ENCODE measurements around the gene CEP162. TPM values are rescaled to one million over a fixed set of nuclear protein-coding genes. Genes with fewer than 3 reads are reported as not detected.
A peak's percentile ranks its signal among the peaks of the same experiment; 100 is the strongest.

Gene CEP162
- total RNA-seq (2014; rRNA removed; shearing (Covaris generic); ENCODE audit: low replicate concordance) = 3.9 and 4.2 TPM in 2 replicates

- no peaks in the 10 kb centered on the region for H3K9me3 ChIP-seq
- no peaks in the 10 kb centered on the region; the same call in 1 of the 2 replicates for H3K36me3 ChIP-seq
- peak within 1 kb of the TSS; percentile 95 for H3K4me3 ChIP-seq
- peaks cover 4% of the 10 kb centered on the region for H3K27me3 ChIP-seq
- DNase-seq = peak; percentile 88
These were observed at the start of gene CEP162 for GRCh38 chr6:84227434-84228197. Gene CEP162, minus strand, starts transcription at chr6:84227643. Its CDS starts 1,250 bp downstream, at chr6:84226393.

- Histone ChIP-seq H3K4me3 (no peak overlapping the region), H3K27me3 (no peaks in the 10 kb centered on the region), H3K36me3 (no peaks in the 10 kb centered on the region), H3K9me3 (no peaks in the 10 kb centered on the region)
- DNase-seq = no peak
These were observed 47.4 kb upstream of the CEP162 start for GRCh38 chr6:84274856-84275255.

- no peak overlapping the region for H3K4me3 ChIP-seq
- H3K27me3 ChIP-seq = no peaks in the 10 kb centered on the region
- H3K9me3 ChIP-seq = no peaks in the 10 kb centered on the region
- no peaks in the 10 kb centered on the region for H3K36me3 ChIP-seq
- no peak for DNase-seq
These were observed 45.8 kb upstream of the CEP162 start for GRCh38 chr6:84273048-84273809.

- H3K36me3 ChIP-seq = no peaks in the 10 kb centered on the region
- H3K9me3 ChIP-seq = no peaks in the 10 kb centered on the region
- H3K27me3 ChIP-seq = no peaks in the 10 kb centered on the region
- no peak for DNase-seq
- H3K4me3 ChIP-seq = no peak overlapping the region
These were observed 44.9 kb upstream of the CEP162 start for GRCh38 chr6:84272298-84272697.

- DNase-seq = no peak
- H3K27me3 ChIP-seq = no peaks in the 10 kb centered on the region
- H3K4me3 ChIP-seq = no peak overlapping the region
- no peaks in the 10 kb centered on the region for H3K9me3 ChIP-seq
- H3K36me3 ChIP-seq = no peaks in the 10 kb centered on the region
These were observed 43.7 kb upstream of the CEP162 start for GRCh38 chr6:84271061-84271716.

GRCh38 chr6:84269947-84270733, 42.7 kb upstream of the CEP162 start:
- no peaks in the 10 kb centered on the region for H3K9me3 ChIP-seq
- no peaks in the 10 kb centered on the region for H3K36me3 ChIP-seq
- no peak overlapping the region for H3K4me3 ChIP-seq
- no peak for DNase-seq
- H3K27me3 ChIP-seq = no peaks in the 10 kb centered on the region

- Histone ChIP-seq H3K27me3 (no peaks in the 10 kb centered on the region), H3K4me3 (no peak overlapping the region), H3K36me3 (no peaks in the 10 kb centered on the region), H3K9me3 (no peaks in the 10 kb centered on the region)
- no peak for DNase-seq
These were observed 41.3 kb upstream of the CEP162 start for GRCh38 chr6:84268781-84269180.

- Histone ChIP-seq H3K36me3 (no peaks in the 10 kb centered on the region), H3K9me3 (no peaks in the 10 kb centered on the region), H3K4me3 (no peak overlapping the region), H3K27me3 (no peaks in the 10 kb centered on the region)
- no peak for DNase-seq
These were observed 36.1 kb upstream of the CEP162 start for GRCh38 chr6:84263557-84263956.

GRCh38 chr6:84260926-84261325, 33.5 kb upstream of the CEP162 start:
- H3K4me3 ChIP-seq = no peak overlapping the region
- no peaks in the 10 kb centered on the region for H3K27me3 ChIP-seq
- no peaks in the 10 kb centered on the region for H3K9me3 ChIP-seq
- no peak for DNase-seq
- H3K36me3 ChIP-seq = no peaks in the 10 kb centered on the region

GRCh38 chr6:84260196-84260595, 32.8 kb upstream of the CEP162 start:
- Histone ChIP-seq H3K4me3 (no peak overlapping the region), H3K9me3 (no peaks in the 10 kb centered on the region), H3K27me3 (no peaks in the 10 kb centered on the region), H3K36me3 (no peaks in the 10 kb centered on the region)
- no peak for DNase-seq

GRCh38 chr6:84258866-84259265, 31.4 kb upstream of the CEP162 start:
- H3K27me3 ChIP-seq = no peaks in the 10 kb centered on the region
- no peak for DNase-seq
- H3K9me3 ChIP-seq = no peaks in the 10 kb centered on the region
- H3K36me3 ChIP-seq = no peaks in the 10 kb centered on the region
- no peak overlapping the region for H3K4me3 ChIP-seq

- no peaks in the 10 kb centered on the region for H3K27me3 ChIP-seq
- peak overlapping the region; percentile 14; the same call in 1 of the 2 replicates for H3K4me3 ChIP-seq
- H3K9me3 ChIP-seq = no peaks in the 10 kb centered on the region
- DNase-seq = no peak
- no peaks in the 10 kb centered on the region for H3K36me3 ChIP-seq
These were observed 30.8 kb upstream of the CEP162 start for GRCh38 chr6:84258268-84258667.

GRCh38 chr6:84255641-84256040, 28.2 kb upstream of the CEP162 start:
- Histone ChIP-seq H3K4me3 (no peak overlapping the region), H3K36me3 (no peaks in the 10 kb centered on the region), H3K9me3 (no peaks in the 10 kb centered on the region), H3K27me3 (no peaks in the 10 kb centered on the region)
- no peak for DNase-seq

- Histone ChIP-seq H3K36me3 (no peaks in the 10 kb centered on the region), H3K9me3 (no peaks in the 10 kb centered on the region), H3K4me3 (no peak overlapping the region), H3K27me3 (no peaks in the 10 kb centered on the region)
- DNase-seq = no peak
These were observed 25.9 kb upstream of the CEP162 start for GRCh38 chr6:84253380-84253779.

GRCh38 chr6:84251891-84252539, 24.6 kb upstream of the CEP162 start:
- Histone ChIP-seq H3K27me3 (no peaks in the 10 kb centered on the region), H3K9me3 (no peaks in the 10 kb centered on the region), H3K4me3 (no peak overlapping the region), H3K36me3 (no peaks in the 10 kb centered on the region)
- no peak for DNase-seq

GRCh38 chr6:84249724-84250123, 22.3 kb upstream of the CEP162 start:
- Histone ChIP-seq H3K27me3 (no peaks in the 10 kb centered on the region), H3K36me3 (no peaks in the 10 kb centered on the region)
- DNase-seq = peak; percentile 40

More at GRCh38 chr6:84249724-84250123, 22.3 kb upstream of the CEP162 start:
- no peaks in the 10 kb centered on the region for H3K9me3 ChIP-seq
- no peak overlapping the region for H3K4me3 ChIP-seq
